Measurements from ENCODE around the gene SYNRG. TPM values are rescaled to one million over a fixed set of nuclear protein-coding genes. Genes with fewer than 3 reads are reported as not detected.

The SYNRG gene
- total and polyA plus RNA-seq, 2 donors (not counting 1 experiment from before 2014, with no cell fraction given): 20.4 to 21.5 TPM

GRCh38 chr17:37545486-37545885 is 63.7 kb downstream of the SYNRG start:
- Histone ChIP-seq H3K4me1 (ENCODE audit: control insufficient read depth, extremely low read depth, insufficient read depth, low read length) (no peaks in the 10 kb centered on the region), H3K9ac (ENCODE audit: insufficient read depth, low read length) (no peak overlapping the region), H3K4me2 (ENCODE audit: extremely low read depth, insufficient read depth, low read length) (no peak overlapping the region), H2AFZ (ENCODE audit: low read length) (no peak overlapping the region), H3K36me3 (ENCODE audit: control insufficient read depth, insufficient read depth, low read length) (peaks cover 5% of the 10 kb centered on the region), H3K27me3 (ENCODE audit: control insufficient read depth, insufficient read depth, low read length) (no peaks in the 10 kb centered on the region), H3K79me2 (ENCODE audit: control insufficient read depth, insufficient read depth, low read length) (no peaks in the 10 kb centered on the region), H3K27ac (ENCODE audit: insufficient read depth, low read length) (no peak overlapping the region), H3K9me3 (ENCODE audit: control insufficient read depth, insufficient read depth, low read depth, low read length) (no peaks in the 10 kb centered on the region), H3K4me3 (replicated peaks in 1 of 4; ENCODE audit: control extremely low read depth in 1 of 4, insufficient read depth in 1 of 4, low read depth in 3 of 4, low read length in 4 of 4) (no peak overlapping the region), H4K20me1 (ENCODE audit: control insufficient read depth, extremely low read depth, insufficient read depth, low read length) (no peaks in the 10 kb centered on the region)
- no peak for DNase-seq (ENCODE audit: low read depth in 2 of 2)
- TF ChIP-seq EZH2 (IDR thresholded peaks at IDR 0.05; ENCODE audit: low read length, missing control alignments) (no peak), CTCF (conservative IDR thresholded peaks at IDR 0.05 in 1 of 2, IDR thresholded peaks at IDR 0.05 in 1 of 2; ENCODE audit: low read depth in 1 of 2, low read length in 2 of 2) (no peak)

- H3K36me3 ChIP-seq (ENCODE audit: control insufficient read depth, insufficient read depth, low read length): peaks cover 11% of the 10 kb centered on the region
- H3K27ac ChIP-seq (ENCODE audit: insufficient read depth, low read length): no peak overlapping the region
- H3K4me2 ChIP-seq (ENCODE audit: extremely low read depth, insufficient read depth, low read length): no peak overlapping the region
- H2AFZ ChIP-seq (ENCODE audit: low read length): no peak overlapping the region
- H3K27me3 ChIP-seq (ENCODE audit: control insufficient read depth, insufficient read depth, low read length): no peaks in the 10 kb centered on the region
- DNase-seq (ENCODE audit: low read depth in 2 of 2): no peak
- no peaks in the 10 kb centered on the region for H3K9me3 ChIP-seq (ENCODE audit: control insufficient read depth, insufficient read depth, low read depth, low read length)
- no peak overlapping the region for H3K4me3 ChIP-seq (replicated peaks in 1 of 4; ENCODE audit: control extremely low read depth in 1 of 4, insufficient read depth in 1 of 4, low read depth in 3 of 4, low read length in 4 of 4)
- H3K79me2 ChIP-seq (ENCODE audit: control insufficient read depth, insufficient read depth, low read length): no peaks in the 10 kb centered on the region
- no peaks in the 10 kb centered on the region for H3K4me1 ChIP-seq (ENCODE audit: control insufficient read depth, extremely low read depth, insufficient read depth, low read length)
- no peaks in the 10 kb centered on the region for H4K20me1 ChIP-seq (ENCODE audit: control insufficient read depth, extremely low read depth, insufficient read depth, low read length)
- no peak for TF ChIP-seq EZH2 (IDR thresholded peaks at IDR 0.05; ENCODE audit: low read length, missing control alignments)
- no peak for TF ChIP-seq CTCF (conservative IDR thresholded peaks at IDR 0.05 in 1 of 2, IDR thresholded peaks at IDR 0.05 in 1 of 2; ENCODE audit: low read depth in 1 of 2, low read length in 2 of 2)
- no peak overlapping the region for H3K9ac ChIP-seq (ENCODE audit: insufficient read depth, low read length)
Measured at GRCh38 chr17:37543637-37544052, 65.6 kb downstream of the SYNRG start.

GRCh38 chr17:37541880-37542660 is 67.1 kb downstream of the SYNRG start:
- no peaks in the 10 kb centered on the region for H3K79me2 ChIP-seq (ENCODE audit: control insufficient read depth, insufficient read depth, low read length)
- peak overlapping the region; percentile 34 for H3K27ac ChIP-seq (ENCODE audit: insufficient read depth, low read length)
- H3K27me3 ChIP-seq (ENCODE audit: control insufficient read depth, insufficient read depth, low read length): no peaks in the 10 kb centered on the region
- H2AFZ ChIP-seq (ENCODE audit: low read length): no peak overlapping the region
- H3K9ac ChIP-seq (ENCODE audit: insufficient read depth, low read length): no peak overlapping the region
- no peaks in the 10 kb centered on the region for H4K20me1 ChIP-seq (ENCODE audit: control insufficient read depth, extremely low read depth, insufficient read depth, low read length)
- no peak for TF ChIP-seq CTCF (conservative IDR thresholded peaks at IDR 0.05 in 1 of 2, IDR thresholded peaks at IDR 0.05 in 1 of 2; ENCODE audit: low read depth in 1 of 2, low read length in 2 of 2)
- TF ChIP-seq EZH2 (IDR thresholded peaks at IDR 0.05; ENCODE audit: low read length, missing control alignments): no peak
- peaks cover 11% of the 10 kb centered on the region for H3K36me3 ChIP-seq (ENCODE audit: control insufficient read depth, insufficient read depth, low read length)
- no peaks in the 10 kb centered on the region for H3K4me1 ChIP-seq (ENCODE audit: control insufficient read depth, extremely low read depth, insufficient read depth, low read length)
- H3K4me2 ChIP-seq (ENCODE audit: extremely low read depth, insufficient read depth, low read length): no peak overlapping the region
- H3K4me3 ChIP-seq (replicated peaks in 1 of 4; ENCODE audit: control extremely low read depth in 1 of 4, insufficient read depth in 1 of 4, low read depth in 3 of 4, low read length in 4 of 4): no peak overlapping the region
- no peaks in the 10 kb centered on the region for H3K9me3 ChIP-seq (ENCODE audit: control insufficient read depth, insufficient read depth, low read depth, low read length)
- DNase-seq (ENCODE audit: low read depth in 2 of 2): peak; percentile 56 to 80

All from fibroblast of lung (primary cell).